HT-29 (cell line): ENCODE data around the gene FITM1. TPM values are rescaled to one million over a fixed set of nuclear protein-coding genes. Genes with fewer than 3 reads are reported as not detected.

Source experiments
- DNase-seq: peaks from one replicate; pipeline ENCODE4 v3.0.0-alpha.2; 2015; ENCODE audit warnings: low spot score
- total RNA-seq: library from RNA; depleted of rRNA; stranded (reverse); fragments of >200 nt; shearing (Covaris generic); gene quantifications from 2 replicates; pipeline ENCODE4 v1.2.3, GENCODE V29; 2014

The FITM1 gene
- total RNA-seq, 1 experiment from 2014 or later: 0.74 TPM

DNA sequence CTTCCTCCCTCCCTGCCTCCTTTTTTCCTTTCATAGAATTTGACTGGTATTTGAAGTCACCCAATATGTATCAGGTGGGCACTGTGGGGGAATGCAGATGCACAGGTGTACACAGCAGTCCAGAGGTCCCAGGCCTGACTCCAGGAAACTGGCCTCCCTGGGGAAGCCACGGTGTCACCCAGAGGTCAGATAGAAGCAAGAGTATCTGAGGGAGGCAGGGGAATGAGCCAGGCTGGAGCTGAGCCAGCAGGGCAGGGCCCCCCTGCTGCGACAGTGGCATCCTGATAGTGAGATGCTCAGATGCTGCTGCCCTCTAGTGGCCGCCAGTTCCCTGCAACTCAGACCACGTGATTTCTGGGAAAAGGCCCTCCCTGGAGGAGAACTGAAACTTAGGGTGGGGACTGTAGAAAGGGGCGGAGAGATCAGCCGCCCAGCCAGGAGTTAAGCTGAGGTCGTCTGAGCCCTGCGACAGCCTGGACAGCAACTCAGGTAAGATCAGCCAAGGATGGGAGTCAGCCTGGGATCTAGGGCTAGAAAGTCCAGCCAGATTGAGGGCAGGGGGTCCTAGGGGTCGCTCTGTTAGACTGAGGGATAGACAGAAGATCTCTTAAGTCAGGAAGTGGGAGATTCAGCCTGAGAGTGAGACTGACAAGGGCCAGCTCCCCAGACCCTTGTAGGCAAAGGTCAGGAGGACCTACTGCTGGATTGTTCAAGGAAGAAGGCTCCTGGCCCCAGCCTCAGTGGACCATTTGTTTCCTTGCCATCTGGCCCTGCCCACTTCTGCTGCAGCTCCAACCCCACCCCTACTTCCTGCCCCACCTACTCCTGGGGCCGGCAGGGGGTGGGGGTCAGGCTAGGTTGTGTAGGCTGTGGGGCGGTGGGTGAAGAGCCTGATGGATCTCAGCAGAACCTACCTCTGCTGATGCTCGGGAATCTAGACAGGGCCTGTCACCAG, 30.7 kb downstream of the FITM1 start, which contains the start of gene IRF9:
Gene IRF9 (plus strand): TSS at position 416 of the 955 bp plus-strand sequence. CDS start 880 bp downstream, outside the sequence.
- peak; percentile 93 for DNase-seq

- DNase-seq: no peak
Observed at GRCh38 chr14:24162093-24162492, 31.6 kb downstream of the FITM1 start.

GRCh38 chr14:24164518-24164991, 34.1 kb downstream of the FITM1 start:
- DNase-seq: no peak

GRCh38 chr14:24165785-24166184, 35.3 kb downstream of the FITM1 start:
- no peak for DNase-seq

DNA sequence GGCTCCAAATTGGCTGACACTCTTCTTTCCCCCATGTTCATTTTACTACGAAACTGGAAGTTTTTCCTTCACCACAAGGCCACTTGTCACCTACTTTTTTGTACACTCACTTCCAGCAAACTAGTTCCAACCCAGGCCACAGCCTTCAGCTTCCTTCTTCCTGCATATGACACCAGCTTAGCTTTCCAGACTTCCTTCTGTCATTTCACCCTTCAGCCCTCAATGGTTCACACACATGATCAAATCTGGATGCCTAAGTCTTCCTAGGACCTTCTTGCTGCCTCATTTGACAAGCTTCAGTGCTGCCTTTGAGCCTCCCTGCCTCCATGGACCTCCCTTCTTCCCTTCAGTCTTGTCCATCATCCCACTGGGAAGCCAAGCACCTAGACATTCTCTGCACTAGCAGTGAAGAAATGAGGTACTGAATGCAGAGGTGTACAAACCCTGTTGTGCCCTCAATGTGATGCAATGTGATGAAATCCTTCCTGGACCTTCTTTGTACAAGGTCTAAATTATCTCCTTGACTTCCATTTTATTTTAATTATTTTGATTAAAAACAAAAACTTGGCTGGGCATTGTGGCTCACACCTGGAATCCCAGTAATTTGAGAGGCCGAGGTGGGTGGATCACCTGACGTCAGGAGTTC, 37.1 kb downstream of the FITM1 start:
- DNase-seq: no peak

DNA sequence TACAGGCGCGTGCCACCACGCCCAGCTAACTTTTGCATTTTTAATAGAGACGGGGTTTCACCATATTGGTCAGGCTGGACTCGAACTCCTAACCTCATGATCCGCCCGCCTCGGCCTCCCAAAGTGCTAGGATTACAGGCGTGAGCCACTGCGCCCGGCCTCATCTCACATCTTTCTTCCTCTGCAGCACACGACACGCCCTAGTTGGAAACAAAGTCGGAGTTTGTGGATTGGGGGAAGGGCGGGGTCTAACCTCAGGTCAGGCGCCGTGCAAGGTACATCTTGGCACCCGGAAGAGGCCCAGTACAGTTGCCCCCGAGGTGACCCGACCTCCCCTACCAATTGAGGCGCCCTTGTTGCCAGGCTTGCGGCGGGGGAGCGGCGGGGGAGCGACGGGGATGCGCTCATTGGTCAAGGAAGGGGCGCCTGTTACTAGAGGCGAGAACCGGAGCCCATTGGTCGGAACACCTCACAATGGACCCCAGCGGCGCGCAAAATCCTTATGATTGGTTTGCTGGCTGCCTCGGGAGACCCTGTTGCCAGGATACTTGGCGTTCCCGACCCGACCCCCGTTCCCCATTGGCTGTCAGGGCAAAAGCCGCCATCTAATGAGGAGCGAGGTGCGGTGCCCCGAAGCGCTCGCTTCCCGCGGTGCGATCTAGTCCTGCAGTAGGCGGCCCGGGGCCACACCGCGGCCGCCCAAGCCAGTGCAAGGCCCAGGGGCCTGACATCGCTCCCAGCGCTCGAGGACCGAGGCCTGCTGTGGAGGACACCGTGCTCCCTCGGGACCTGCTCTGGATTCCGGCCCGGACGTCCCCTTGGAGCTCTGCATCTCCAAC, 41.2 kb downstream of the FITM1 start, which contains the start of gene REC8:
Gene REC8 (plus strand): TSS at position 659 of the 839 bp plus-strand sequence. CDS start 473 bp downstream, outside the sequence.
- DNase-seq: no peak

GRCh38 chr14:24172261-24172860, 41.9 kb downstream of the FITM1 start:
- DNase-seq: no peak

DNA sequence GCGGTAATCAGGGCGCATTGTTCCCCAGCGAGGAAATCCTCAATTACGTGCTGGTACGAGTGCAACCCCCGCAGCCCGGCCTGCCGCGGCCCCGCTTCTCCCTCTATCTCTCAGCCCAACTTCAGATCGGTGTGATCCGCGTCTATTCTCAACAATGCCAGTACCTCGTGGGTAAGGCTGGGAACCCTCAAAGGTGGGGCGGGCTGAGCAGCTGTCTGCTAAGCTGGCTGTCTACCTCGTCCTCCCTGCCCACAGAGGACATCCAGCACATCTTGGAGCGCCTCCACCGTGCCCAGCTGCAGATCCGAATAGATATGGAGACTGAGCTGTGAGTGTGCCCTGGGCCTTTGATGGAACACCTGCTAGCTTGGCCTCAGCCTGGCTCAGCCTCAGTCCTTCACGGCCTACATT, 42.4 kb downstream of the FITM1 start:
- no peak for DNase-seq

GRCh38 chr14:24176599-24176998, 46.1 kb downstream of the FITM1 start:
- DNase-seq: no peak

DNA sequence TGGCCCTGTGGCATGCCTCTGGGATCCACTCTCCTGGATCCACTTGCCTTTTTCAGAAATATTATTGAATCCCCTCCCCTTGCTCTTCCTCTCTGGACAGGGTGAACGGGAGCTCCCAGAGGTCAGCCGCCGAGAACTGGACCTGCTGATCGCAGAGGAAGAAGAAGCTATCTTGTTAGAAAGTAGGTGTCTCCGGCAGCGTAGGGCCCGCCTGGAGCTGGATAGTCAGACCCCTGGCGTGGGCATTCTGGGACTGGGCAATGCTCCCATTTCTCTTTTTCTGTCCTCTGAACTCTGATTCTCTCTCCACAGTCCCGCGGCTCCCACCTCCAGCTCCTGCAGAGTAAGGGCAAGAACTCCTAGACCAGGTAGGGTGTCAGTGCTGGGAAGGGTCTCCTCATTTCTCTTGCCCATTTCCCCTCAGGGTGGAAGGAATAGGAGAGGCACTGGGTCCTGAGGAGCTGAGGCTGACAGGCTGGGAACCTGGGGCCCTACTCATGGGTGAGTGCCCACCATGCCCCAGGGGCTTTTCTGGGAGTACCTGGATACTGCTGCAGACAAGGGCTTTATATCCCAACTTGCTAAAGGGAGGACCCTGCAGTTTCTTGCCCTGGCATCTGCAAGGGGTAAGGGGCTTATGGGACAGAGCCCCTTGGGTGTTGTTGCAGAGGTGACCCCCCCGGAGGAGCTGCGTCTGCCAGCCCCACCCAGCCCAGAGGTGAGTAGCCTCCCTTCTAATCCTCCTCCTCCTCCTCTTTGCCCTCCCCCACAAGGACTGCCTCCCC, 46.8 kb downstream of the FITM1 start:
- no peak for DNase-seq

DNA sequence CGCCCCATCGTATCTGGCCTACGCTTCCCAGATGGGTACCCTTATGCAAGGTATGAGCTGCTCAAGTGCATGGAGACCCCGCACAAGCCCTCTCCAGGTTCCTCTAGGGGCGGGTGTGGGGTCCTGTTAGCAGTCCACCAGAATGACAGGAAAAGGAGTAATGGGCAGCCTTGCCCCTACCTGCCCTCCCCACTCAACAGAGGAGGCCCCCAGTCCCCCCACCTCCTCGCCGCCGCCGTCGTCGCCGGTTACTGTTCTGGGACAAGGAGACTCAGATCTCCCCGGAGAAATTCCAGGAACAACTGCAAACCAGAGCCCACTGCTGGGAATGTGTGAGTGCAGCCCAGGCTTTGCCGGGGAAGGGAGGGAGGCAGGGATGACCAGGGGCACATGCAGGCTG, 47.4 kb downstream of the FITM1 start:
- DNase-seq: no peak

DNA sequence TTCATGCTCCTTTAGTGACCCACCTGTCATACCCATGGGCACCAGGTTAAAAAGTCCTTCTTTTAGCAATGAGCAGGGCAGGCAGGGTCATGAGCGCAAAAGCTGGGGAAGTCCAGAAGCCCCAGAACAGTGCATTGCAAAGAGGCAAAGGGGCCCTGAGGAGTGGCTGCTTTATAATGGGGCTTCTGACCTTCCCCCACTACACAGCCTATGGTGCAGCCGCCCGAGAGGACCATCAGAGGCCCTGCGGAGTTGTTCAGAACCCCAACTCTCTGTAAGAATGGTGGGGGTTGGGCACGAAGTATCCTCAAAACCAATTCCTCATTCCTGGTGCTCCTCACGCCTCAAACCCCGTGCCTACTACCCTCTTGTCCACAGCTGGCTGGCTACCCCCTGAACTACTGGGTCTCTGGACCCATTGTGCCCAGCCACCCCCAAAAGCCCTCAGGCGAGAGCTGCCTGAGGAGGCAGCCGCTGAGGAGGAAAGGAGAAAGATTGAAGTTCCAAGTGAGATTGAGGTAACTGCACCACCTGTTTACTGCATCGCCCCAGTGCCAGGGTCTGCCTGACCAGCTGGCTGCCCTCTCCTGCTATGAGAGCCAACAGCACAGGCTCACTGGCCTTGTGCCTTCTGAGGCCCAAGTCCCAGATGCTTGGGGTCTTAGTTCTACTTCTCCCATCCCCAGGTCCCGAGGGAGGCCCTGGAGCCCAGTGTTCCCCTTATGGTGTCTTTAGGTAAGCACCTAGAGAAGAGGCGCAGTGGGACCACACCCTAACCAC, 48.1 kb downstream of the FITM1 start:
- no peak for DNase-seq

- no peak for DNase-seq
Observed at GRCh38 chr14:24179294-24179960, 49.0 kb downstream of the FITM1 start.

DNA sequence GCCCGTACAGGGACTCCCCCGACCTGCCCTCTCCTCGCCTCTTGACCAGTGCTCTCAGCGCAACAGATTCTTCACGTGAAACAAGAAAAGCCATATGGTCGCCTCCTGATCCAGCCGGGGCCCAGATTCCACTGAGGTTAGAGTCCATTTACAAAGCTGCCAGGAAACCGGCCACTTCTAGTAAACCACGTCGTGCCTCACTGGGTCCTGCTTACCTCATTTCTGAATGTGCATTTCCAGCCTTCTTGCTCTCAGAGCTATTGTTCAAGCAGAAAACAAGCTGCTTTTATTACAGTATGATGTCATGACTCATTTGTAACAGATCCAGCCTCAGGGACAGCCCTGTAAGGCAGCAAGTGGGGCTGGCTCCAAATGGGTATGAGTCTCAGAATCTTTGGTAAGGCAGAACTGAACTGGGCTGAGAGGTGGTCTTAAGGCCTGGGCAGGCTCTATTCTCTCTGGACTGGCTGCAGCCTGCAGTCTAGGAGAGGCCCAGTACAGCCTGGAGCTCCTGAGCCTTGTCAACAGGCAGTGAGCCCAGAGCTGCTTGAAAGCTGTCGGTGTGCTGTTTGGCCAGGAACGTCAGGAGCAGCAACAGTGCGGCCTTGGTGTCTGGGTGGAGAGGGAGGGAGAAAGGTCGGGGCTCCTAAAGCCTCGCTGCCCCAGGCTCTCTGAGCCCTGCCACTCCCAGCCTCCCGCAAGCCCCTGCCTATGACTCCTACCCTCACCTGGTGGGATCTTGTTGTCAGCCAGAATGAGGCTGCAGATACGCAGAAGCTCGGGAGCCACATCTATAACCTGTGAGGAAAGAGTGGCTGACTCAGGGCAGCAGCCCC, 49.7 kb downstream of the FITM1 start:
- no peak for DNase-seq

GRCh38 chr14:24181371-24182077, 51.1 kb downstream of the FITM1 start:
- DNase-seq: no peak
